Measurements from ENCODE around the gene SH3PXD2A. TPM values are rescaled to one million over a fixed set of nuclear protein-coding genes. Genes with fewer than 3 reads are reported as not detected.

The SH3PXD2A gene
- total and polyA plus RNA-seq, 9 of the 15 experiments (the other 6 are each of a cell fraction or from before 2014, with no cell fraction given): 0.41 to 9.3 (median 2.5) TPM

DNA sequence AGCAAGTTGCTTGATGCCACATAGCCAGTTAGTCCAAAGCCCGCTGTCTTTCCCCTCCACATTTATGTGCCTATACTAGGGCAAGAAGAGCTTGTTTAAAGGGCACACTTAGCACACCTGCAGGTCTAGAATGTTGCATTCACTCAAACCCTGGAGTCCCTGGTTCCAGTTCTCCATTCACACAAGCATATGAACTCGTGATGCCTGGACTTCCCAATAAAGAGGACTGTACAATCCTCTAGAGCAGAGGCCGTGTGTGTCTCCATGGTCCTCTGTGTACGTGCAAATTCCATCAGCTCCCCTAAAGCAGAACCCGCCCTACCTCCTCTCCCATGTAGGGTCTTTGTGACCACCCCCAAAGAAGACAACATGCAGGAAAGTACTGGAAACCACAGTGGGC lies 3.0 kb upstream of the SH3PXD2A start:
- no peak for TF ChIP-seq CBX3 (IDR thresholded peaks at IDR 0.05; ENCODE audit: borderline replicate concordance in 1 of 2, low read length in 2 of 2)
- no peak for TF ChIP-seq ZSCAN29 (IDR thresholded peaks at IDR 0.05)
- TF ChIP-seq ZNF75A (CRISPR knock-in tag; IDR thresholded peaks at IDR 0.05): no peak
- TF ChIP-seq L3MBTL2 (IDR thresholded peaks at IDR 0.05): no peak
- no peak for TF ChIP-seq RBM15 (IDR thresholded peaks at IDR 0.05; ENCODE audit: insufficient read depth, low read length)
- TF ChIP-seq, protein P1, sequence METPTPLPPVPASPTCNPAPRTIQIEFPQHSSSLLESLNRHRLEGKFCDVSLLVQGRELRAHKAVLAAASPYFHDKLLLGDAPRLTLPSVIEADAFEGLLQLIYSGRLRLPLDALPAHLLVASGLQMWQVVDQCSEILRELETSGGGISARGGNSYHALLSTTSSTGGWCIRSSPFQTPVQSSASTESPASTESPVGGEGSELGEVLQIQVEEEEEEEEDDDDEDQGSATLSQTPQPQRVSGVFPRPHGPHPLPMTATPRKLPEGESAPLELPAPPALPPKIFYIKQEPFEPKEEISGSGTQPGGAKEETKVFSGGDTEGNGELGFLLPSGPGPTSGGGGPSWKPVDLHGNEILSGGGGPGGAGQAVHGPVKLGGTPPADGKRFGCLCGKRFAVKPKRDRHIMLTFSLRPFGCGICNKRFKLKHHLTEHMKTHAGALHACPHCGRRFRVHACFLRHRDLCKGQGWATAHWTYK (CRISPR knock-in tag; IDR thresholded peaks at IDR 0.05): no peak
- TF ChIP-seq RBBP5 (IDR thresholded peaks at IDR 0.05; ENCODE audit: borderline replicate concordance, insufficient read depth, low read length, poor library complexity, severe bottlenecking): no peak
- TF ChIP-seq MAFG (tag; conservative IDR thresholded peaks at IDR 0.05): no peak
- TF ChIP-seq, protein P2, sequence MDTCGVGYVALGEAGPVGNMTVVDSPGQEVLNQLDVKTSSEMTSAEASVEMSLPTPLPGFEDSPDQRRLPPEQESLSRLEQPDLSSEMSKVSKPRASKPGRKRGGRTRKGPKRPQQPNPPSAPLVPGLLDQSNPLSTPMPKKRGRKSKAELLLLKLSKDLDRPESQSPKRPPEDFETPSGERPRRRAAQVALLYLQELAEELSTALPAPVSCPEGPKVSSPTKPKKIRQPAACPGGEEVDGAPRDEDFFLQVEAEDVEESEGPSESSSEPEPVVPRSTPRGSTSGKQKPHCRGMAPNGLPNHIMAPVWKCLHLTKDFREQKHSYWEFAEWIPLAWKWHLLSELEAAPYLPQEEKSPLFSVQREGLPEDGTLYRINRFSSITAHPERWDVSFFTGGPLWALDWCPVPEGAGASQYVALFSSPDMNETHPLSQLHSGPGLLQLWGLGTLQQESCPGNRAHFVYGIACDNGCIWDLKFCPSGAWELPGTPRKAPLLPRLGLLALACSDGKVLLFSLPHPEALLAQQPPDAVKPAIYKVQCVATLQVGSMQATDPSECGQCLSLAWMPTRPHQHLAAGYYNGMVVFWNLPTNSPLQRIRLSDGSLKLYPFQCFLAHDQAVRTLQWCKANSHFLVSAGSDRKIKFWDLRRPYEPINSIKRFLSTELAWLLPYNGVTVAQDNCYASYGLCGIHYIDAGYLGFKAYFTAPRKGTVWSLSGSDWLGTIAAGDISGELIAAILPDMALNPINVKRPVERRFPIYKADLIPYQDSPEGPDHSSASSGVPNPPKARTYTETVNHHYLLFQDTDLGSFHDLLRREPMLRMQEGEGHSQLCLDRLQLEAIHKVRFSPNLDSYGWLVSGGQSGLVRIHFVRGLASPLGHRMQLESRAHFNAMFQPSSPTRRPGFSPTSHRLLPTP (IDR thresholded peaks at IDR 0.05; ENCODE audit: borderline replicate concordance, extremely low read depth, insufficient read length): no peak
- no peak for TF ChIP-seq ZNF589 (CRISPR knock-in tag; IDR thresholded peaks at IDR 0.05; ENCODE audit: low read depth)
- no peak for TF ChIP-seq SREBF2 (CRISPR knock-in tag; IDR thresholded peaks at IDR 0.05)
- TF ChIP-seq KAT2B (IDR thresholded peaks at IDR 0.05; ENCODE audit: low read depth, low read length): no peak
- no peak for TF ChIP-seq SUPT5H (IDR thresholded peaks at IDR 0.05)
- no peak for TF ChIP-seq LCOR (CRISPR knock-in tag; IDR thresholded peaks at IDR 0.05)
- no peak for TF ChIP-seq ZNF347 (CRISPR knock-in tag; IDR thresholded peaks at IDR 0.05; ENCODE audit: low read depth)
- TF ChIP-seq, protein P3, sequence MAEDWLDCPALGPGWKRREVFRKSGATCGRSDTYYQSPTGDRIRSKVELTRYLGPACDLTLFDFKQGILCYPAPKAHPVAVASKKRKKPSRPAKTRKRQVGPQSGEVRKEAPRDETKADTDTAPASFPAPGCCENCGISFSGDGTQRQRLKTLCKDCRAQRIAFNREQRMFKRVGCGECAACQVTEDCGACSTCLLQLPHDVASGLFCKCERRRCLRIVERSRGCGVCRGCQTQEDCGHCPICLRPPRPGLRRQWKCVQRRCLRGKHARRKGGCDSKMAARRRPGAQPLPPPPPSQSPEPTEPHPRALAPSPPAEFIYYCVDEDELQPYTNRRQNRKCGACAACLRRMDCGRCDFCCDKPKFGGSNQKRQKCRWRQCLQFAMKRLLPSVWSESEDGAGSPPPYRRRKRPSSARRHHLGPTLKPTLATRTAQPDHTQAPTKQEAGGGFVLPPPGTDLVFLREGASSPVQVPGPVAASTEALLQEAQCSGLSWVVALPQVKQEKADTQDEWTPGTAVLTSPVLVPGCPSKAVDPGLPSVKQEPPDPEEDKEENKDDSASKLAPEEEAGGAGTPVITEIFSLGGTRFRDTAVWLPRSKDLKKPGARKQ (CRISPR knock-in tag; IDR thresholded peaks at IDR 0.05): no peak
- TF ChIP-seq HEY1 (CRISPR knock-in tag; IDR thresholded peaks at IDR 0.05; ENCODE audit: borderline replicate concordance): no peak
- no peak overlapping the region for H3K4me2 ChIP-seq (ENCODE audit: insufficient read depth, low read length)
- no peak overlapping the region for H3K4me3 ChIP-seq
- no peaks in the 10 kb centered on the region for H3K9me3 ChIP-seq (replicated peaks; ENCODE audit: control insufficient read depth, insufficient read depth, low read depth, low read length)
- no peaks in the 10 kb centered on the region for H3K79me2 ChIP-seq (ENCODE audit: control insufficient read depth, insufficient read depth, low read length)
- H3K27me3 ChIP-seq (ENCODE audit: control insufficient read depth in 2 of 2, insufficient read depth in 2 of 2, low read length in 2 of 2): peaks cover 4 to 25% of the 10 kb centered on the region in 2 experiments
- ATAC-seq: no peak
- intact Hi-C loops (cut with micrococcal nuclease): loop anchor here (5.0 kb wide), 1 partner anchor 126 kb away; no protein-coding TSS in a partner anchor
- WGBS (ENCODE audit: insufficient coverage, low coverage, missing lambda C conversion rate): 2% methylated on average over 5 of the region's 5 CpGs
- FAIRE-seq: no peak
- H3K9me1 ChIP-seq (ENCODE audit: control insufficient read depth, insufficient read depth, low read length): no peaks in the 10 kb centered on the region
- no peak for DNase-seq (ENCODE audit: extremely low read depth in 1 of 4, low spot score in 3 of 4)
- ChIA-PET POLR2A (no interaction called here), CTCF (ENCODE audit: low intra/inter-chr PET ratio) (interaction anchor here (3.8 kb wide), 1 partner anchor 146 kb away, joined by 45 read pairs; no protein-coding TSS in a partner anchor)
- H4K20me1 ChIP-seq (replicated peaks; ENCODE audit: control insufficient read depth, insufficient read depth, low read length): no peaks in the 10 kb centered on the region
- H3K4me1 ChIP-seq (replicated peaks in 1 of 2; ENCODE audit: control insufficient read depth in 2 of 2, insufficient read depth in 2 of 2, low read length in 2 of 2): peaks cover 0 to 7% of the 10 kb centered on the region in 2 experiments; a peak in 1 of 5 replicates
- BruUV-seq (replicated peaks): no TSS peak
- H3K9ac ChIP-seq (ENCODE audit: insufficient read depth in 1 of 2, low read depth in 2 of 2, low read length in 2 of 2): no peak overlapping the region
- no peak overlapping the region for H3K27ac ChIP-seq (ENCODE audit: extremely low read depth, low read depth, low read length)
- no peak overlapping the region for H2AFZ ChIP-seq (ENCODE audit: low read depth, low read length)
- in situ Hi-C loops (cut with MboI): loop anchor here (25.0 kb wide), 1 partner anchor 271 kb away; no protein-coding TSS in a partner anchor
- no peaks in the 10 kb centered on the region for H3K36me3 ChIP-seq (ENCODE audit: control insufficient read depth, insufficient read depth, low read length)

All from K562 (cell line).